Colonic mucosa (tissue), 4 donors: Measurements from ENCODE around the gene IFNAR1. TPM values are rescaled to one million over a fixed set of nuclear protein-coding genes. Genes with fewer than 3 reads are reported as not detected.

Experiments used
- DNase-seq: peaks from one replicate; pipeline ENCODE4 v3.0.0-alpha.2; 2020
- H3K27ac ChIP-seq: fragments of 200-600 bp; one replicate; pipeline ENCODE4 v1.8.0; 2021
- H3K27me3 ChIP-seq: fragments of 200-600 bp; one replicate; pipeline ENCODE4 v1.8.0; 2021
- H3K36me3 ChIP-seq: fragments of 200-600 bp; one replicate; pipeline ENCODE4 v1.8.0; 2021
- H3K4me1 ChIP-seq: fragments of 200-600 bp; one replicate; pipeline ENCODE4 v1.8.0; 2021; ENCODE audit warnings: mild to moderate bottlenecking
- H3K4me3 ChIP-seq: fragments of 200-600 bp; one replicate; pipeline ENCODE4 v1.8.0; 2021
- H3K9ac ChIP-seq, 2 donors: one replicate each; pipeline ENCODE4 v1.7.0; 2013; ENCODE audit warnings: control low read depth in 2 of 2, low read depth in 2 of 2, low read length in 2 of 2
- H3K9me3 ChIP-seq: fragments of 200-600 bp; one replicate; pipeline ENCODE4 v1.8.0; 2021
- intact Hi-C: fragments of 100-400 bp; cut with DNase I; formaldehyde crosslinking; loops from one replicate; pipeline ENCODE4 v1.14.1; 2022
- total RNA-seq, 2 donors: library from RNA; stranded (reverse); fragmentation: NEBNext Ultra II Directional in 1 of 2; extraction: Animal tissue kit (Norgen Biotek cat#: 25700) in 1 of 2; gene quantifications; one replicate each; pipeline ENCODE4 v1.2.1, GENCODE V29; 2021
- TF ChIP-seq, protein P1 (sequence below): fragments of 200-600 bp; IDR thresholded peaks from one replicate; pipeline ENCODE4 v1.8.0; 2022; ENCODE audit warnings: antibody characterized with exemption, mild to moderate bottlenecking
- donor health status: healthy.
- donor health status: DM: no; HTN: no; CAD: no.
- donor health status: DM: no; HTN: no; CAD: no.

Gene IFNAR1
- total RNA-seq, 2 donors from 2014 or later = 32.3 to 62.2 TPM

DNA sequence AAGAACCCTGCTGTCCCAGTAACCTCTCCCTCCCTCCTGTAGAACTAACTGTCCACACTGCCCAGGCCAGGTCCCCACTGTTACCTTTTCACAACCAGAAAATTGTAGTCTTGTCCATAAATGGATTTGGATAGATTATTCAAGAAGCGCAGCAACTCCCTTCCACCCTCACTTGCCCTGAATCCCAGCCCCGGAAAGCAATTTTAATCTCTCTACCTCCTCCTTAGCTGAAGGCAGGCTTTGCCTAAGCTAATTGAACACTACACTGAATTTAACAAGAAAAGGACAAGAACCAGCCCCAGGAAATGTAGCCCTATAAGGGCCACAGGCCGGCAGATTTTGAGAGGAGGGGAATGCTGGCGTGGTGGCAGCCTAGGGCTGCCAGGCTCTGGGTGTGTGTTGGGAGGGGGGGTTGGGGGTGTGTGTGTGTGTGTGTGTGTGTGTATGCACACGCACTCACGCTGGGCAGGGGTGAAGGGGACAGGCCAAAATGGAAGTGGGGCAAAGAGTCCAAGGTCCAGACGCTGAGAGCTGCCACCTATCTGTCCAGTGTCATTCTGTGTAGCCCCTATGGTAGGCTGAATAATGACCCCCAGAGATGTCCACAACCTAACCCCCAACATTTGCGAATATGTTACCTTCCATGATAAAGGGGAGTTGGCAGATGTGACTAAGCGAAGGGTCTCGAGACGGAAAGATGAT, 67.7 kb downstream of the IFNAR1 start:
- Histone ChIP-seq H3K9me3 (no peaks in the 10 kb centered on the region), H3K4me3 (no peak overlapping the region), H3K27ac (no peak overlapping the region), H3K9ac (no peak overlapping the region), H3K27me3 (no peaks in the 10 kb centered on the region), H3K36me3 (no peaks in the 10 kb centered on the region), H3K4me1 (no peaks in the 10 kb centered on the region)
- TF ChIP-seq, protein P1, sequence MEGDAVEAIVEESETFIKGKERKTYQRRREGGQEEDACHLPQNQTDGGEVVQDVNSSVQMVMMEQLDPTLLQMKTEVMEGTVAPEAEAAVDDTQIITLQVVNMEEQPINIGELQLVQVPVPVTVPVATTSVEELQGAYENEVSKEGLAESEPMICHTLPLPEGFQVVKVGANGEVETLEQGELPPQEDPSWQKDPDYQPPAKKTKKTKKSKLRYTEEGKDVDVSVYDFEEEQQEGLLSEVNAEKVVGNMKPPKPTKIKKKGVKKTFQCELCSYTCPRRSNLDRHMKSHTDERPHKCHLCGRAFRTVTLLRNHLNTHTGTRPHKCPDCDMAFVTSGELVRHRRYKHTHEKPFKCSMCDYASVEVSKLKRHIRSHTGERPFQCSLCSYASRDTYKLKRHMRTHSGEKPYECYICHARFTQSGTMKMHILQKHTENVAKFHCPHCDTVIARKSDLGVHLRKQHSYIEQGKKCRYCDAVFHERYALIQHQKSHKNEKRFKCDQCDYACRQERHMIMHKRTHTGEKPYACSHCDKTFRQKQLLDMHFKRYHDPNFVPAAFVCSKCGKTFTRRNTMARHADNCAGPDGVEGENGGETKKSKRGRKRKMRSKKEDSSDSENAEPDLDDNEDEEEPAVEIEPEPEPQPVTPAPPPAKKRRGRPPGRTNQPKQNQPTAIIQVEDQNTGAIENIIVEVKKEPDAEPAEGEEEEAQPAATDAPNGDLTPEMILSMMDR = no peak
- DNase-seq = no peak
- intact Hi-C loops = no loop called here

DNA sequence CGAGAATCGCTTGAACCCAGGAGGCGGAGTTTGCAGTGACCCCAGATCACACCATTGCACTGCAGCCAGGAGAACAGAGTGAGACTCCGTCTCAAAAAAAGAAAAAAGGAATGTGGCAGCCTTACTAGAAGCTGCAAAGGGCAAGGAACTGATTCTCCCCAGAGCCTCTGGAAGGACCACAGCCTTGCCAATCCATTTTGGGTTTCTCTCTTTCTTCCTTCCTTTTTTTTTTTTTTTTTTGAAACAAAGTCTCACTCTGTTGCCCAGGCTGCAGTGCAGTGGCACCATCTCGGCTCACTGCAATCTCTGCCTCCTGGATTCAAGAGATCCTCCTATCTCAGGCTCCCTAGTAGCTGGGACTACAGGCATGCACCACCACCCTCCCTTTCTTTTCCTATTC, 68.6 kb downstream of the IFNAR1 start:
- no peak for DNase-seq
- TF ChIP-seq, protein P1 = no peak
- Histone ChIP-seq H3K27ac (no peak overlapping the region), H3K4me1 (no peaks in the 10 kb centered on the region), H3K9ac (no peak overlapping the region), H3K4me3 (no peak overlapping the region), H3K27me3 (no peaks in the 10 kb centered on the region), H3K36me3 (no peaks in the 10 kb centered on the region), H3K9me3 (no peaks in the 10 kb centered on the region)
- intact Hi-C loops = no loop called here

DNA sequence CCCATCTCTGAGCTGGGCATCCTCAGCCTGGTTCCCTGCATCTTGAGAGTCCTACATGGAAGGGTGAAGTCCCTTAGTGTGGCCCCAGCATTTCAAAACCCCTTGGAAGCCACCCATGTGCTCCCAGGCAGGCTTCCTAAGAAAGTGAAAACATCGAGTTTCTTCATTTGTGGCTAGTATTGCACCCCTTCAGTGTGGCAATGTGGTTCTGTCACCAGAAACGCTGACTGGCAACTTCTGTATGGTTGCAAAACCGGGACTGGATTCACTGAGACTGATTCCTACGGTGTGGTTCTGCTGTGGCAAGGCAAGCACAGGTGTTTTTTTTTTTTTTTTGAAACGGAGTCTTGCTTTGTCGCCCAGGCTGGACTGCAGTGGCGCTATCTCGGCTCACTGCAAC, 69.5 kb downstream of the IFNAR1 start:
- Histone ChIP-seq H3K27me3 (no peaks in the 10 kb centered on the region), H3K9ac (no peak overlapping the region), H3K27ac (no peak overlapping the region), H3K4me3 (no peak overlapping the region), H3K36me3 (no peaks in the 10 kb centered on the region), H3K4me1 (no peaks in the 10 kb centered on the region), H3K9me3 (no peaks in the 10 kb centered on the region)
- TF ChIP-seq, protein P1 = no peak
- no peak for DNase-seq
- intact Hi-C loops = no loop called here

DNA sequence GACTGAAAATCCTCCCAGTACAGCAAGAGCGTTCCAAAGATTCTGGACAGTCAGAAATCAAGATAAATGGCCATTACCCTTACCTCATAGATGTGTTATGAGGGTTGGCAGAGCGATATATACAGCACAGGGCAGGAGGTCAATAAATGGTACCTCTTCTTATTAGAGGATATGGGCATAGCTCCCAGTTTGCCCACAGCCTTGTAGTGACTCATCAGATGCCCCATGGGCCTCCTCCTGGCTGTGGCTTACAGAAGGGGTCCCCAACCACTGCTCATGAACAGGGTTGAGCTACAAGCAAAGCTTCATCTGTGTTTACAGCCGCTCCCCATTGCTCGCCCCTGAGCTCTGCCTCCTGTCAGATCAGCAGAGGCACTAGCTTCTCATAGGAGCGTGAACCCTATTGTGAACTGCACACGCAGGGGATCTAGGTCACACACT, 71.1 kb downstream of the IFNAR1 start:
- Histone ChIP-seq H3K9me3 (no peaks in the 10 kb centered on the region), H3K9ac (no peak overlapping the region), H3K36me3 (no peaks in the 10 kb centered on the region), H3K27me3 (no peaks in the 10 kb centered on the region), H3K4me1 (no peaks in the 10 kb centered on the region), H3K27ac (no peak overlapping the region), H3K4me3 (no peak overlapping the region)
- intact Hi-C loops = no loop called here
- no peak for DNase-seq
- TF ChIP-seq, protein P1 = no peak

DNA sequence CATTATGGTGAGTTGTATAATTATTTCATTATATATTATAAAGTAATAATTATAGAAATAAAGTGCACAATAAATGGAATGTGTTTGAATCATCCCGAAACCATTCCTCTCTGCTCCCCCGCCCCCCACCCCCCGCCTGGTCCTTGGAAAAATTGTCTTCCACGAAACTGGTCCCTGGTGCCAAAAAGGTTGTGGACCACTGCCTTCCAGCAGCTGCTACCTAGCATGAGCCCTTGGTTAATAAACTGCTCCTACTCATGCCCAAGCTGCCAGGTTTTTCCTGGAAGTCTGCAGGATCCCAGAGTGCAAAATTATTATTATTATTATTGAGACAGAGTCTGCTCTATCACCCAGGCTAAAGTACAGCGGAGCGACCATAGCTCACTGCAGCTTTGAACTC, 71.7 kb downstream of the IFNAR1 start:
- H3K4me3 ChIP-seq = no peak overlapping the region
- H3K27ac ChIP-seq = no peak overlapping the region
- H3K27me3 ChIP-seq = no peaks in the 10 kb centered on the region
- H3K9me3 ChIP-seq = no peaks in the 10 kb centered on the region
- H3K9ac ChIP-seq = no peak overlapping the region
- no peaks in the 10 kb centered on the region for H3K36me3 ChIP-seq
- no peaks in the 10 kb centered on the region for H3K4me1 ChIP-seq
- DNase-seq = no peak
- intact Hi-C loops = no loop called here
- TF ChIP-seq, protein P1 = no peak
